ENCODE results near the gene DYNC1H1. TPM values are rescaled to one million over a fixed set of nuclear protein-coding genes. Genes with fewer than 3 reads are reported as not detected.

DYNC1H1 gene
- total RNA-seq, 2 experiments from 2014 or later, result 209 to 291 TPM

GRCh38 chr14:101947904-101948665, 16.3 kb upstream of the DYNC1H1 start:
- H3K9me2 ChIP-seq (ENCODE audit: insufficient read depth, low read length), result no peaks in the 10 kb centered on the region
- H3K79me2 ChIP-seq (ENCODE audit: insufficient read depth, low read depth, low read length), result peaks cover 10% of the 10 kb centered on the region; the same call in 1 of the 2 replicates
- CTCF ChIA-PET (ENCODE audit: unreplicated experiment), result interaction anchor here (0.8 to 1.8 kb wide), 3 partner anchors 9 to 177 kb away, joined by 3 to 5 read pairs (median 3); no protein-coding TSS in a partner anchor
- H3K36me3 ChIP-seq (ENCODE audit: insufficient read depth, low read length), result no peaks in the 10 kb centered on the region
- H4K20me1 ChIP-seq (ENCODE audit: insufficient read depth, low read length), result no peaks in the 10 kb centered on the region
- BruUV-seq (replicated peaks), result no TSS peak
- POLR2A ChIA-PET, result interaction anchor here (0.6 to 1.8 kb wide), 7 partner anchors 9 to 188 kb away, joined by 3 to 7 read pairs (median 5); no protein-coding TSS in a partner anchor
- H3K9me3 ChIP-seq (ENCODE audit: low read length), result no peaks in the 10 kb centered on the region
- intact Hi-C loops (cut with micrococcal nuclease; ENCODE audit: unreplicated experiment), result loop anchor here (1.0 to 2.0 kb wide), 4 partner anchors 72 to 188 kb away; no protein-coding TSS in a partner anchor
- DNase-seq (ENCODE audit: low spot score), result peak; percentile 100
- H3K27ac ChIP-seq (ENCODE audit: low read depth, low read length, poor library complexity, severe bottlenecking), result peak overlapping the region; percentile 49
- peak overlapping the region; percentile 95 for H3K4me2 ChIP-seq (ENCODE audit: low read length)
- TF ChIP-seq, protein P1, sequence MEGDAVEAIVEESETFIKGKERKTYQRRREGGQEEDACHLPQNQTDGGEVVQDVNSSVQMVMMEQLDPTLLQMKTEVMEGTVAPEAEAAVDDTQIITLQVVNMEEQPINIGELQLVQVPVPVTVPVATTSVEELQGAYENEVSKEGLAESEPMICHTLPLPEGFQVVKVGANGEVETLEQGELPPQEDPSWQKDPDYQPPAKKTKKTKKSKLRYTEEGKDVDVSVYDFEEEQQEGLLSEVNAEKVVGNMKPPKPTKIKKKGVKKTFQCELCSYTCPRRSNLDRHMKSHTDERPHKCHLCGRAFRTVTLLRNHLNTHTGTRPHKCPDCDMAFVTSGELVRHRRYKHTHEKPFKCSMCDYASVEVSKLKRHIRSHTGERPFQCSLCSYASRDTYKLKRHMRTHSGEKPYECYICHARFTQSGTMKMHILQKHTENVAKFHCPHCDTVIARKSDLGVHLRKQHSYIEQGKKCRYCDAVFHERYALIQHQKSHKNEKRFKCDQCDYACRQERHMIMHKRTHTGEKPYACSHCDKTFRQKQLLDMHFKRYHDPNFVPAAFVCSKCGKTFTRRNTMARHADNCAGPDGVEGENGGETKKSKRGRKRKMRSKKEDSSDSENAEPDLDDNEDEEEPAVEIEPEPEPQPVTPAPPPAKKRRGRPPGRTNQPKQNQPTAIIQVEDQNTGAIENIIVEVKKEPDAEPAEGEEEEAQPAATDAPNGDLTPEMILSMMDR (conservative IDR thresholded peaks at IDR 0.05; ENCODE audit: low read length), result no peak
- TF ChIP-seq EZH2phosphoT487 (IDR thresholded peaks at IDR 0.05; ENCODE audit: borderline replicate concordance, low read depth, low read length), result no peak
- H2AFZ ChIP-seq (ENCODE audit: low read length), result peak overlapping the region; percentile 69
- H3K4me3 ChIP-seq (ENCODE audit: low read depth, low read length, poor library complexity, severe bottlenecking), result peak overlapping the region; percentile 82
- H3K4me1 ChIP-seq (ENCODE audit: insufficient read depth, low read length, poor library complexity, severe bottlenecking), result peaks cover 9% of the 10 kb centered on the region

- Histone ChIP-seq H4K20me1 (ENCODE audit: insufficient read depth, low read length) (no peaks in the 10 kb centered on the region), H3K4me2 (ENCODE audit: low read length) (peak overlapping the region; percentile 95), H3K9me3 (ENCODE audit: low read length) (no peaks in the 10 kb centered on the region), H3K36me3 (ENCODE audit: insufficient read depth, low read length) (no peaks in the 10 kb centered on the region), H2AFZ (ENCODE audit: low read length) (peak overlapping the region; percentile 67), H3K9me2 (ENCODE audit: insufficient read depth, low read length) (no peaks in the 10 kb centered on the region), H3K4me3 (ENCODE audit: low read depth, low read length, poor library complexity, severe bottlenecking) (peak overlapping the region; percentile 82), H3K27ac (ENCODE audit: low read depth, low read length, poor library complexity, severe bottlenecking) (peak overlapping the region; percentile 32), H3K4me1 (ENCODE audit: insufficient read depth, low read length, poor library complexity, severe bottlenecking) (peaks cover 9% of the 10 kb centered on the region), H3K79me2 (ENCODE audit: insufficient read depth, low read depth, low read length) (peaks cover 10% of the 10 kb centered on the region; the same call in 1 of the 2 replicates)
- ChIA-PET CTCF (ENCODE audit: unreplicated experiment) (interaction anchor here (0.8 to 1.8 kb wide), 3 partner anchors 9 to 178 kb away, joined by 3 to 5 read pairs (median 3); no protein-coding TSS in a partner anchor), POLR2A (interaction anchor here (0.6 to 1.8 kb wide), 6 partner anchors 9 to 188 kb away, joined by 3 to 7 read pairs (median 6); no protein-coding TSS in a partner anchor)
- no peak for TF ChIP-seq EZH2phosphoT487 (IDR thresholded peaks at IDR 0.05; ENCODE audit: borderline replicate concordance, low read depth, low read length)
- TF ChIP-seq, protein P1 (conservative IDR thresholded peaks at IDR 0.05; ENCODE audit: low read length), result no peak
- BruUV-seq (replicated peaks), result TSS peak; percentile 91
- intact Hi-C loops (cut with micrococcal nuclease; ENCODE audit: unreplicated experiment), result loop anchor here (1.0 to 2.0 kb wide), 4 partner anchors 72 to 188 kb away; no protein-coding TSS in a partner anchor
- DNase-seq (ENCODE audit: low spot score), result no peak
These were observed 15.6 kb upstream of the DYNC1H1 start for GRCh38 chr14:101948666-101949216.

All from OCI-LY7 (cell line).